ENCODE results near the gene OTC.

- TF ChIP-seq CTCF (IDR thresholded peaks at IDR 0.05) (no peak), POLR2A (IDR thresholded peaks at IDR 0.05) (peak in 1 of 2 donors; percentile 18)
Measured at GRCh38 chrX:38356401-38356800, 4.0 kb downstream of the OTC start.

Measured in Peyer's patch (tissue), 4 donors.